HS-5 (cell line): Measurements from ENCODE around the gene AKR1C8.
"Not testable (repeated sequence)": the region's sequence is repeated elsewhere in the genome, so short reads cannot be mapped to it uniquely, and the experiment has no call there.

Experiments used
- DNase-seq: peaks from one replicate; pipeline ENCODE4 v3.0.0-alpha.2; 2012; ENCODE audit warnings: low read depth

The AKR1C8 gene

GRCh38 chr10:5165738-5166137 is 19.2 kb downstream of the AKR1C8 start:
- no peak for DNase-seq

GRCh38 chr10:5163487-5163886 is 21.5 kb downstream of the AKR1C8 start:
- no peak for DNase-seq

GRCh38 chr10:5159126-5159525 is 25.8 kb downstream of the AKR1C8 start:
- DNase-seq = no peak

GRCh38 chr10:5157501-5157900 is 27.4 kb downstream of the AKR1C8 start:
- DNase-seq = no peak

GRCh38 chr10:5155951-5156350 is 29.0 kb downstream of the AKR1C8 start:
- no peak for DNase-seq

- DNase-seq = no peak
These were observed 33.9 kb downstream of the AKR1C8 start for GRCh38 chr10:5151076-5151475.

DNA sequence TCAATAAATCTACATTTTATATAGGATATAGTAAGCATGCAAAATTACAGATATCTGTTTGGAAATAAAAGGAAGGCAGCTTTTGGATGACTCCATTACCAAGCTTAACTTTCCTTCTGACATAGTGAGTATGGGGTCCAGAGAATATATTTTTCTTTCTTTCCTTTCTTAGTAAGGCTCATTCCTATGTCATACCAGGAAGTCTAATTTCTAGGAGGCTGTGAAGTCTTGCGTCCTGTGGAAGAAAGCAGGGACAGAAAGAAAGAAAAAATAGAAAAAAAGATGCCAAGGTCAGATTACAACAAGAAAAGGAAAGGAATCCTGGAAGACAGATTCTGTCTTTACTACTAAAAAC is 36.3 kb downstream of the AKR1C8 start:
- no peak for DNase-seq

DNA sequence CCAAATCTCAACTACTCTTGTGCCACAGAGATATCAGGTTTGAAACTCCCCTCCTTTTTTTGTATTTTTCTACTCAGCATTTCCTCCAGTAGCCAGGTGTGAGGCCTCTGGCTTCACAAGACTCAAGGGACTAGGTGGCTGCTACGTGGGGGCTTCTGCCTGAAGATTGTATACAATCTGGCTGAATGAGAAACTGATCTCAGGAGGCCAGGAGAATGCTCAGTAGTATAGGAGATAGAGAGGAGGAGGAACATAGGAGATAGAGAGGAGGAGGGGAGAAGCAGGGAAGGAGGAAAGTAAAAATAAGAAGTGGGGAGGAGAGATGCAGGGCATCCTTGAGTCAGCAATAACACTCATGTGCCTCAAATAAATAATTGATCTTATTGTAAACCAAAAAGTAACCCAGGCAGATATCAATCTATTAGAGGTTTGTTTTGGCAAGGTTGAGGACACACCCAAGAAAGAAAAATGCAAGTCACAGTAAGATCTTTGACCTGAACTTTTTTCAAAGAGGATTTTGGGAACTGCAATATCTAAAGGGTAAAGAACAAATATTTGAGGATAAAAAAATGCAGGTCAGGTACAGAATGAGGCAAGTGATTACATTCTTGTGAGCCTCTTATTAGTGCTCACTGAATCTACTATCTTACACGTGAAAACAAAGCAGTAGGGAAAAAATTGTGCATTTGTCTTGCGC is 36.8 kb downstream of the AKR1C8 start:
- no peak for DNase-seq

DNA sequence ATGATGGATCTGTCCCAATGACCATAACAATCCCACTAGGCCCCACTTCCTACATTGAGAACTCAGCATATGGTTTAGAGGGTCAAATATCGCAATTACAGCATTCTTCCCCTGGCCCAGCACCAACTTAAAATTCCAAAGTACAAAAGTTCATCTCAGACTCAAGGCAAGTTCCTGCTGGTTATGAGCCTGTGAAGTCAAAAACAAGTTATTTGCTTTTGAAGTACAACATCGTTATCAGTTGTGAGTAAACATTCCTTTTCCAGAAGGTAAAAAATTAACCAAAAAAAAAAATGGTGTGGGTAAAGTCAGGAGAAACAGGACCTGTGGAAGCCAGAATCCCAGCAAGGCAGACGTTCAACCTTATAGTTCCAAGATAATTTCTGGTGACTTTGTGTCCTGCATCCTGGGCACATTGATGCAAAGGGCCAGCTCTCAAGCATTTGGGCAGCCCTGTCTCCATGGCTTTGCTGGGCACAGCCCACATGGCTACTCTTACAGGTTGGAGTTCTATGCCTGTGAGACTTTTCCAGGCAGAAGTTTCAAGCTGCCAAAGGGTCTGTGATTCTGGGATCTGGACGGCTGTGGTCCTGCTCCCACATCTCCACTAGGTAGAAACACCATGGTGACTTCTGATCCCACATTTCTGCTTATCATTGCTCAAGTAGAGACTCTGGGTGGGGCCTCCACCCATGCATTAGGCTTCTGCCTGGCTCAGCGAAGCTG is 37.5 kb downstream of the AKR1C8 start:
- no peak for DNase-seq

- no peak for DNase-seq
These were observed 38.1 kb downstream of the AKR1C8 start for GRCh38 chr10:5146920-5147254.

DNA sequence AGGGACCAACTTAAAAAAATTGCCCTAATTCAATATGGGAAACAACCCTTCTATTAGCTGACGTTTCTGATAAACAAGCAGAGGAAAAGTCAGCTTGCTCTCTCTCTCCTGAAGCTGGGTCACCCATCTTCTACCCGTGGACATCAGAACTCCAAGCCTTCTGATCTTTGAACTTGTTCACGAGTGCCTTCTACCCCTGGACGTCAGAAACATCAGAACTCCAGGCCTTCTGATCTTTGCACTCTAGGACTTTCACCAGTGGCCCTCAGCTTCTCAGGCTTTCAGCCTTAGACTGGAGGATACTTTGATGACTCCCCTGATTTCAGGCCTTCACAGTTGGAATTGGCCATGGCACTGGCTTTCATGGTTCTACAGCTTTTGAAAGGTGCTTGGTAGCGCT is 41.8 kb downstream of the AKR1C8 start:
- DNase-seq = no peak

GRCh38 chr10:5142199-5142598 is 42.8 kb downstream of the AKR1C8 start:
- DNase-seq = no peak

DNA sequence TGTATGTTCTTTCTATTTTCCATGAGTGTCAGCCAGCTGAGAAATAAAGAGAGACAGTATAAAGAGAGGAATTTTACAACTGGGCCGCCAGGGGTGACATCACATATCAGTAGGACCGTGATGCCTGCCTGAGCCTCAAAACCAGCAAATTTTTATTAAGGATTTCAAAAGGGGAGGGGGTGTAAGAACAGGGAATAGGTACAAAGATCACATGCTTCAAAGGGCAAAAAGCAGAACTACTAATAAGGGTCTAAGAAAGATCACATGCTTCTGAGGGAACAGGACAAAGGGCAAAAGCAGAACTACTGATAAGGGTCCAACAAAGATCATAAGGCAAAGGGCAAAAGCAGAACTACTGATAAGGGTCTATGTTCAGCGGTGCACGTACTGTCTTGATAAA is 47.3 kb downstream of the AKR1C8 start:
- DNase-seq = not testable (repeated sequence)

GRCh38 chr10:5136468-5137087 is 48.4 kb downstream of the AKR1C8 start:
- DNase-seq = no peak

DNA sequence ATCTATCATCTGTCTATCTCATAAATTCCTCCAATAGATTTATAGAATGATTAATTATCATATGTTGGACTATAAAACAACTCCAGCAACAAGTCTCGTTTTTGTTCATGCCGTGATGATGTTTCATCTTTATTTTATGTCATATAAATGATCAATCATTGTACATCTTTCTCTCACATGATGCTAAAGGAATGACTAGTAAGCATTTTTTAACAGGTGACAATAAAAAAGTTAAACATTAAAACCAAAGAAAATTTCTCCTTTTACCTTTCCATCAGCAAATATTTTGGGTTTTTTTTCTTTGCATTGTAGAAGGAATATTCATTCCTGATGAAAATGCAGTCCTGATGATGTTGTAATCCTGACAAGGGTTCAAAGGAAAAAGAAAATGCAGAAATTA is 49.4 kb downstream of the AKR1C8 start:
- no peak for DNase-seq

GRCh38 chr10:5125315-5126044 is 59.5 kb downstream of the AKR1C8 start:
- DNase-seq = no peak

DNA sequence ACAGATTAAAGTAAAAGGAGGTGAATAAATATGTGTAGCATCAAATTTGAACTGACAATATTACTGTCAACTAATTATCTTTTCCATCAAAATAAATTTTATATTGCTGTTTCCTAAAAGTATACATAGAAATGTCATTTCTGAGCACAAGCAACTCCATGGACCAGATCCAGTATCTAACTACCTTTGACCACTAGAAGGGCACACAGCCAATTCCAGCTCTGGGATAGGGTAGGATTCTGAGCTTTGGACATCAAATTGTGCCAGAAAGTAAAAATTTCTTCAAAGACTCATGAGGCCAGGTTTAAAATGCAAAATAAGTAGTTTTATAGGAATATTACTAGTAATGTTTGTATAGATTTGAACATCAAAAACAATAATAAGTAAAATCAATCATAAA is 61.1 kb downstream of the AKR1C8 start:
- DNase-seq = no peak

- not testable (repeated sequence) for DNase-seq
These were observed 65.0 kb downstream of the AKR1C8 start for GRCh38 chr10:5119997-5120396.

DNA sequence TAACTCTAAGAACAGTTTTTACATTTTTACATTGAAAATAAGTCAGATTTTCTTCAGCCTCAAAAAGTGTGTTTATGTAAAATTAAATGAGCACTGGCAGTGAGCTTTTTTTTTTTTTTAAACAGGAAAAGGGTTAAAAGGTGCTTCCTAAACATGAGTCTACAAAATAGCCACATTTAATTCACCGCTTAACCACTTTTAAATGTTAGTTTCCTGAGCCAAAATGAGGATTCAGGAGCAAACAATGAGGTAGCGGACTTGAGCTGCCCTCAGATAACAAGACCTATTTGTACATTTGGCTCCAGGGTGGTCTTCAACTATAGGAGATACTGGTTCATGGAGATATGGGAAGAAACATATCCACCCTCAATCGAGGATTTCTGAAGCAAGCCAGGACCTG is 67.9 kb downstream of the AKR1C8 start:
- DNase-seq = no peak

DNA sequence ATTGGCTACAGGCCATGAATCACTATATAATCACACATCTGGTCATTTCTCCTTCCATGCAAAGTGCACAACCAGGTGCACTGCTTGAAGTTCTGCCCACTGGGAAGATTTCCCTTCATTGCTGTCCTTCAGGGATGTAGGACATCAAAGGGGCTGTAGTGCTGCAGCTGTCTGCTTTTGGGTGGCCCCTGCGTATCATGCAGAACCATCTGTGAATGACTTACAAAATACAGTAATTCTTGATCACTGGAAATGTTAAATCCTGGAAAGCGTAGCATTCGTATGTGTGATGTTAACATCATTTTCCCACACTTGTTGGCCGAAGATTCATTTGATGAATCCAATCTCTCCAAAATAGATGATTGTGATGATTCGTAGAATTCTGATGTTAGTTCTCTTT is 68.3 kb downstream of the AKR1C8 start:
- DNase-seq = no peak

DNA sequence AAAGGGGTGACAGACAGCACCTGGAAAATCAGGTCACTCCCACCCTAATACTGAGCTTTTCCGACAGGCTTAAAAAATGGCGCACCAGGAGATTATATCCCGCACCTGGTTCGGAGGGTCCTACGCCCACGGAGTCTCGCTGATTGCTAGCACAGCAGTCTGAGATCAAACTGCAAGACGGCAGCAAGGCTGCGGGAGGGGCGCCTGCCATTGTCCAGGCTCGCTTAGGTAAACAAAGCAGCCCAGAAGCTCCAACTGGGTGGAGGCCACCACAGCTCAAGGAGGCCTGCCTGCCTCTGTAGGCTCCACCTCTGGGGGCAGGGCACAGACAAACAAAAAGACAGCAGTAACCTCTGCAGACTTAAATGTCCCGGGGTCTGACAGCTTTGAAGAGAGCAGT is 75.1 kb downstream of the AKR1C8 start:
- DNase-seq = not testable (repeated sequence)

DNA sequence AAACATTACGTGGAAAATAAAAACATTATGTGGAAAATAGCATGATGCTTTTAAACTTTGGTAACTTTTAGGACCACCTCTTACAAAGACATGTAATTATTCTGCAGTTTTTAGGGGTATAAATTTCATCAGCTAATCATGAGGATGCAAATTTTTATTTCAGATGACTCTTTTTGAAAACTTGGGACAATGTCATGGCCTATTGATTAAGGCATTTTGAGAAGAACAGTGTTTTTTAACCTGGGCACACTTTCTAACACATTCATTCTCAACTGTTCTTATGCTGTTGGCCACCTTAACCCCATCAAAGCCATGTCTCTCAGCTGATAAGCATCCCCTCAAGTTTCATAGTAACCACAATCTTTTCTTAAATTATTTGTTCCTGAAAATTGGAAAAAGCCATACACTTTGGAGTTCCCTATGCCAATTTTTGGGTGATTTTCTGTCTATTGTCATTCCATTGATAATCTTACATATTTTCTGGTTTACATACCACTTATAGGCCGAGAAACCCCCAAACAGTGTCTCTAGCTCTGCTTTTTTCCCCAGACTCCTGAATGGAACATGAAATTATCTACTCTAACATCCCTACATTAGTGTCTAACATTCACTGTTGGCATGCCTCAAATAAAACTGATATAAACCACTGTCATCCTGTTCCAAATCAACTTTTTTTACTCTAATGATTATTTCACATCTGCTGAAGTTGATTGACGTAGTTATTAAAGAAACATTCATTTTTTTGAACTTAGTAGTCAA is 76.1 kb downstream of the AKR1C8 start:
- no peak for DNase-seq
